ENCODE results near the gene CLCN6. TPM values are rescaled to one million over a fixed set of nuclear protein-coding genes. Genes with fewer than 3 reads are reported as not detected.

CLCN6 gene
- total RNA-seq, 2 donors from 2014 or later: 13.4 to 45.0 TPM

DNA sequence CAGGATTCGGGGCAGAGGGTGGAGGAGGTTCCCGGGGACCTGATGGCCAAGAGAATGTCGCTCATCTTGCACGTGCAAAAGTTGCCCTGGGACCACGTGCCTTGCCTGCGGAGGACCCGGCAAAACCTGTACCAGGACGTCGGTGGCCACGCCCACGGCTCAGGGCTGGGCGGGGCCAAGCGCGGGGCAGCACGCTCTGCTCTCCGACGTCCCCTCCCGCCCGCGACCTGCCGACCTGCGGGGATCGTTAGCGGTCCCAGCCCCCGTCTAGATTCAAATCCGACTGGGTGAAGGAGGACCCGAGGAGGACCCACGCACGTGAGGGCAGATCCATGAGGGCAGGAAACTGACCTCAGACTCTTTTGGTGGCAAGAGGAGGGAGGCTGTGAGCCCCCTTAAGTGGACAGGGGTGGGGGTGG, 44.0 kb upstream of the CLCN6 start, which contains the start of gene C1orf167:
Gene C1orf167, plus strand, starts transcription at position 206 of the 419 bp plus-strand sequence. CDS start 2,208 bp downstream, outside the sequence.
- Histone ChIP-seq H3K27ac (no peak within 1 kb of the TSS), H3K4me3 (no peak within 1 kb of the TSS), H3K9me3 (no peaks in the 10 kb centered on the region), H3K4me1 (replicated peaks) (no peaks in the 10 kb centered on the region), H3K27me3 (replicated peaks; ENCODE audit: insufficient read depth) (no peaks in the 10 kb centered on the region), H3K36me3 (no peaks in the 10 kb centered on the region)
- intact Hi-C loops (cut with DNase I): no loop called here
- 4% methylated on average over 26 of the region's 29 CpGs for WGBS
- TF ChIP-seq CTCF (IDR thresholded peaks at IDR 0.05) (no peak), POLR2AphosphoS5 (IDR thresholded peaks at IDR 0.05) (no peak), POLR2A (IDR thresholded peaks at IDR 0.05) (no peak)
- DNase-seq (ENCODE audit: low spot score): no peak

DNA sequence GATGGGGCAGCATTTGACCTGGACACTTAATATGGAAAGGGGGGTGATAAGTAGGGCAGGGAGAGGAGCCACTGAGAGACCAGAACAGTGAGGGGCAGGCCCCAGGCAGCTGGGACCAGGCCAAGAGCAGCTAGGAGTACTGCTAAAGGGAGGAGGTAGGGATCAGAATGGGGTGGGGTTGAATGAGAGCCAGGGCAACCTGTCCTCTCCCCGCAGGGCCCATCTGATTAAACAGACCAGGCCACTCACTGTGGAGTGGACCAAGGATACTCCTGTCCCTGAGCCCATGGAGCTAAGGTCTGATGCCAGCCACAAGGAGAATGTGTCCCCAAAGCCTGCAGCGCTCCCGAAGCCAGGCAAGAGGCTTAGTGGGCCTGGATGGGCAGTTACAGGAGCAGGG, 41.9 kb upstream of the CLCN6 start:
- Histone ChIP-seq H3K27me3 (replicated peaks; ENCODE audit: insufficient read depth) (no peaks in the 10 kb centered on the region), H3K4me3 (no peak overlapping the region), H3K36me3 (no peaks in the 10 kb centered on the region), H3K4me1 (replicated peaks) (no peaks in the 10 kb centered on the region), H3K27ac (no peak overlapping the region), H3K9me3 (no peaks in the 10 kb centered on the region)
- intact Hi-C loops (cut with DNase I): no loop called here
- no peak for DNase-seq (ENCODE audit: low spot score)
- WGBS: 67% methylated on average over 3 of the region's 3 CpGs
- no peak for TF ChIP-seq POLR2AphosphoS5 (IDR thresholded peaks at IDR 0.05)
- TF ChIP-seq POLR2A (IDR thresholded peaks at IDR 0.05): no peak

- 73% methylated on average over 7 of the region's 7 CpGs for WGBS
- DNase-seq (ENCODE audit: low spot score): no peak
- intact Hi-C loops (cut with DNase I): no loop called here
- H3K4me1 ChIP-seq (replicated peaks): no peaks in the 10 kb centered on the region
- TF ChIP-seq POLR2AphosphoS5 (IDR thresholded peaks at IDR 0.05): no peak
- no peak for TF ChIP-seq POLR2A (IDR thresholded peaks at IDR 0.05)
- TF ChIP-seq CTCF (IDR thresholded peaks at IDR 0.05): no peak
- no peak overlapping the region for H3K27ac ChIP-seq
- no peak overlapping the region for H3K4me3 ChIP-seq
- no peaks in the 10 kb centered on the region for H3K36me3 ChIP-seq
- no peaks in the 10 kb centered on the region for H3K9me3 ChIP-seq
- no peaks in the 10 kb centered on the region for H3K27me3 ChIP-seq (replicated peaks; ENCODE audit: insufficient read depth)
These were observed 41.5 kb upstream of the CLCN6 start for GRCh38 chr1:11764519-11764918.

- Histone ChIP-seq H3K4me3 (no peak overlapping the region), H3K27me3 (replicated peaks; ENCODE audit: insufficient read depth) (no peaks in the 10 kb centered on the region), H3K36me3 (no peaks in the 10 kb centered on the region), H3K9me3 (no peaks in the 10 kb centered on the region), H3K4me1 (replicated peaks) (no peaks in the 10 kb centered on the region), H3K27ac (no peak overlapping the region)
- WGBS: 83% methylated on average over 19 of the region's 19 CpGs
- intact Hi-C loops (cut with DNase I): no loop called here
- DNase-seq (ENCODE audit: low spot score): no peak
- TF ChIP-seq POLR2AphosphoS5 (IDR thresholded peaks at IDR 0.05) (no peak), POLR2A (IDR thresholded peaks at IDR 0.05) (no peak), CTCF (IDR thresholded peaks at IDR 0.05) (no peak)
These were observed 40.1 kb upstream of the CLCN6 start for GRCh38 chr1:11765661-11766428.

GRCh38 chr1:11766429-11766776, 39.6 kb upstream of the CLCN6 start:
- Histone ChIP-seq H3K36me3 (no peaks in the 10 kb centered on the region), H3K9me3 (no peaks in the 10 kb centered on the region), H3K4me1 (replicated peaks) (no peaks in the 10 kb centered on the region), H3K27ac (no peak overlapping the region), H3K4me3 (no peak overlapping the region), H3K27me3 (replicated peaks; ENCODE audit: insufficient read depth) (no peaks in the 10 kb centered on the region)
- TF ChIP-seq POLR2A (IDR thresholded peaks at IDR 0.05): no peak
- TF ChIP-seq CTCF (IDR thresholded peaks at IDR 0.05): no peak
- no peak for TF ChIP-seq POLR2AphosphoS5 (IDR thresholded peaks at IDR 0.05)
- 71% methylated on average over 14 of the region's 14 CpGs for WGBS
- DNase-seq (ENCODE audit: low spot score): no peak
- intact Hi-C loops (cut with DNase I): no loop called here

Data from prostate gland (tissue), 2 donors.